Fibroblast of lung (primary cell): ENCODE measurements around the gene BTBD17.

Experiments
- EZH2 ChIP-seq: IDR thresholded peaks from 2 replicates; pipeline ENCODE4 v1.5.1; 2012; ENCODE audit warnings: low read length, control low read depth, mild to moderate bottlenecking; ENCODE audit errors: missing control alignments
- TF ChIP-seq, protein P1 (sequence below), 2 donors: IDR thresholded peaks in 1 of 2; conservative IDR thresholded peaks in 1 of 2; 1 replicate in 1 of 2; 2 replicates in 1 of 2; pipeline ENCODE4 v1.5.1; 2011 to 2012; ENCODE audit warnings: low read length in 2 of 2, control low read depth in 1 of 2, inconsistent platforms in 1 of 2, low read depth in 1 of 2, mild to moderate bottlenecking in 1 of 2

DNA sequence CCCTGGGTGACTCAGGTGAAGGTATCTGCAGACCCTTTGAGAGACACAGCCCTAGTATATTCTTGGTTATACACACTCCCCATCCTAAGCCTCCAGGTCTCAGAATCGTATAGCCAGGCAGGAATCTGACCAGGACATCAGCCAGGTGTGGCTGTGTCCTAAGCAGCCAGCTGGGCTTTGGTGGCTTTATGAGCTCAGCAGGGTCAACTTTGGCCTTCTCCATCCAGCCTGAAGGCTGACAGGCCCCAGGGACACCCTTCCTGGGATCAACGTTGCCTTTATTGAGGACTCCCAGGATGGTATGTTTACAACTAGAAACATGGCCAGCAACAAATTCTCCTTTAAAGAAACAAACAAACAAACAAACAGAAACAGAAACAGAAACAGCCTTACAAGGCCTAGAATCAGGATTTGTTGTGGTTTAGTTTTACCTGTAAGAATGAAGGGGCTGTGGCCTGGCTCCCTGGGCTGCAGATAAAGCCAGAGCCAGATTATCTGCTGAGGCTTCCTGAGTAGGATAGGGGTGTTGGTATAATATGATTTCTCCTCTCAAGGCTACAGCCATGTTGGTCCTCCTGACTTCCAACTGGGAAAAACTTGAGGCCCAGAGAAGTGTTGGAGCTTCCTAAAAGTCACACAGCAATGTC, 27.2 kb downstream of the BTBD17 start:
- TF ChIP-seq, protein P1, sequence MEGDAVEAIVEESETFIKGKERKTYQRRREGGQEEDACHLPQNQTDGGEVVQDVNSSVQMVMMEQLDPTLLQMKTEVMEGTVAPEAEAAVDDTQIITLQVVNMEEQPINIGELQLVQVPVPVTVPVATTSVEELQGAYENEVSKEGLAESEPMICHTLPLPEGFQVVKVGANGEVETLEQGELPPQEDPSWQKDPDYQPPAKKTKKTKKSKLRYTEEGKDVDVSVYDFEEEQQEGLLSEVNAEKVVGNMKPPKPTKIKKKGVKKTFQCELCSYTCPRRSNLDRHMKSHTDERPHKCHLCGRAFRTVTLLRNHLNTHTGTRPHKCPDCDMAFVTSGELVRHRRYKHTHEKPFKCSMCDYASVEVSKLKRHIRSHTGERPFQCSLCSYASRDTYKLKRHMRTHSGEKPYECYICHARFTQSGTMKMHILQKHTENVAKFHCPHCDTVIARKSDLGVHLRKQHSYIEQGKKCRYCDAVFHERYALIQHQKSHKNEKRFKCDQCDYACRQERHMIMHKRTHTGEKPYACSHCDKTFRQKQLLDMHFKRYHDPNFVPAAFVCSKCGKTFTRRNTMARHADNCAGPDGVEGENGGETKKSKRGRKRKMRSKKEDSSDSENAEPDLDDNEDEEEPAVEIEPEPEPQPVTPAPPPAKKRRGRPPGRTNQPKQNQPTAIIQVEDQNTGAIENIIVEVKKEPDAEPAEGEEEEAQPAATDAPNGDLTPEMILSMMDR (conservative IDR thresholded peaks at IDR 0.05 in 1 of 2, IDR thresholded peaks at IDR 0.05 in 1 of 2; ENCODE audit: low read depth in 1 of 2, low read length in 2 of 2), result no peak
- TF ChIP-seq EZH2, result no peak
